Thyroid gland (tissue), 4 donors: ENCODE results near the gene SCIN.

Experiments
- POLR2A ChIP-seq, 2 donors: fragments of 450-650 bp; IDR thresholded peaks; one replicate each; pipeline ENCODE4 v1.6.1; 2017; ENCODE audit warnings: antibody characterized with exemption in 2 of 2, mild to moderate bottlenecking in 2 of 2, moderate library complexity in 1 of 2
- TF ChIP-seq, protein P1 (sequence below), 6 experiments: fragments of 200-600 bp in 3 of 6; fragments of 450-650 bp in 3 of 6; sonication (generic) in 3 of 6; IDR thresholded peaks; one replicate each; pipeline ENCODE4 v1.5.1; 2016 to 2019; ENCODE audit warnings: antibody characterized with exemption in 6 of 6, mild to moderate bottlenecking in 2 of 6, inconsistent platforms in 1 of 6, moderate library complexity in 1 of 6

DNA sequence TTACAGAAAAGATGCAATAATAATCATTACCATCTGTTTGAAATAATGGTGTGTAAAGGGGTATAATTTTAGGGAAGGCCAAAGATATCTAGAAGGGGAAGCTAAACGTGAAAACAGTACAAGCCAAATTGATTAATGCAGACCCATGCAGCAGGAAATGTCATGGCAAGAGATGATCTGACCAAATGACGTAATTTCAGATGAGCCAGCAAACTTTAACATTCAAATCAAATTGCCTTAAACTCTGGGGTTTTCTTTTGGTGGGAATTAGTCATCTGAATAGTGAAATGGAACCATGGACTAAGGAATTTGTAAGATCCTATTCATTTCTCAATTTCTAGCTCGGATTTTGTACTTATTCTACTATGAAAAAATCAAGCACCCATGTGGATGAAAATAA lies 21.4 kb upstream of the SCIN start:
- TF ChIP-seq, protein P1, sequence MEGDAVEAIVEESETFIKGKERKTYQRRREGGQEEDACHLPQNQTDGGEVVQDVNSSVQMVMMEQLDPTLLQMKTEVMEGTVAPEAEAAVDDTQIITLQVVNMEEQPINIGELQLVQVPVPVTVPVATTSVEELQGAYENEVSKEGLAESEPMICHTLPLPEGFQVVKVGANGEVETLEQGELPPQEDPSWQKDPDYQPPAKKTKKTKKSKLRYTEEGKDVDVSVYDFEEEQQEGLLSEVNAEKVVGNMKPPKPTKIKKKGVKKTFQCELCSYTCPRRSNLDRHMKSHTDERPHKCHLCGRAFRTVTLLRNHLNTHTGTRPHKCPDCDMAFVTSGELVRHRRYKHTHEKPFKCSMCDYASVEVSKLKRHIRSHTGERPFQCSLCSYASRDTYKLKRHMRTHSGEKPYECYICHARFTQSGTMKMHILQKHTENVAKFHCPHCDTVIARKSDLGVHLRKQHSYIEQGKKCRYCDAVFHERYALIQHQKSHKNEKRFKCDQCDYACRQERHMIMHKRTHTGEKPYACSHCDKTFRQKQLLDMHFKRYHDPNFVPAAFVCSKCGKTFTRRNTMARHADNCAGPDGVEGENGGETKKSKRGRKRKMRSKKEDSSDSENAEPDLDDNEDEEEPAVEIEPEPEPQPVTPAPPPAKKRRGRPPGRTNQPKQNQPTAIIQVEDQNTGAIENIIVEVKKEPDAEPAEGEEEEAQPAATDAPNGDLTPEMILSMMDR (IDR thresholded peaks at IDR 0.05), result no peak
- TF ChIP-seq POLR2A (IDR thresholded peaks at IDR 0.05), result no peak
